Left ventricle myocardium inferior (tissue), 1 donor: ENCODE measurements around the gene PTPRG. TPM values are rescaled to one million over a fixed set of nuclear protein-coding genes. Genes with fewer than 3 reads are reported as not detected.

Experiments
- DNase-seq: peaks from one replicate; pipeline ENCODE4 v3.0.0-alpha.2; 2020
- H3K27ac ChIP-seq: fragments of 200-600 bp; replicated peaks from 2 replicates; pipeline ENCODE4 v1.8.0; 2021
- H3K27me3 ChIP-seq: fragments of 200-600 bp; 2 replicates; pipeline ENCODE4 v1.8.0; 2021; ENCODE audit warnings: low read depth
- H3K36me3 ChIP-seq: fragments of 200-600 bp; 2 replicates; pipeline ENCODE4 v1.8.0; 2021
- H3K4me1 ChIP-seq: fragments of 200-600 bp; 2 replicates; pipeline ENCODE4 v1.8.0; 2021
- H3K4me3 ChIP-seq: fragments of 200-600 bp; 2 replicates; pipeline ENCODE4 v1.8.0; 2021; ENCODE audit warnings: mild to moderate bottlenecking, moderate library complexity
- H3K9me3 ChIP-seq: fragments of 200-600 bp; replicated peaks from 2 replicates; pipeline ENCODE4 v1.8.0; 2021
- intact Hi-C: fragments of 100-400 bp; cut with micrococcal nuclease; formaldehyde crosslinking; loops from one replicate; pipeline ENCODE4 v1.11.0; 2022
- total RNA-seq: library from RNA; stranded (reverse); fragmentation: NEBNext Ultra II Directional; extraction: Animal tissue kit (Norgen Biotek cat#: 25700); gene quantifications from one replicate; pipeline ENCODE4 v1.2.1, GENCODE V29; 2021
- TF ChIP-seq, protein P1 (sequence below): fragments of 200-600 bp; IDR thresholded peaks from 2 replicates; pipeline ENCODE4 v1.8.0; 2021; ENCODE audit warnings: antibody characterized with exemption, mild to moderate bottlenecking, borderline replicate concordance
- donor health status: DM: no; HTN: yes; CAD: no; lungs with severe emphysema.

Gene PTPRG
- total RNA-seq, 1 donor from 2014 or later, result 29.6 TPM

DNA sequence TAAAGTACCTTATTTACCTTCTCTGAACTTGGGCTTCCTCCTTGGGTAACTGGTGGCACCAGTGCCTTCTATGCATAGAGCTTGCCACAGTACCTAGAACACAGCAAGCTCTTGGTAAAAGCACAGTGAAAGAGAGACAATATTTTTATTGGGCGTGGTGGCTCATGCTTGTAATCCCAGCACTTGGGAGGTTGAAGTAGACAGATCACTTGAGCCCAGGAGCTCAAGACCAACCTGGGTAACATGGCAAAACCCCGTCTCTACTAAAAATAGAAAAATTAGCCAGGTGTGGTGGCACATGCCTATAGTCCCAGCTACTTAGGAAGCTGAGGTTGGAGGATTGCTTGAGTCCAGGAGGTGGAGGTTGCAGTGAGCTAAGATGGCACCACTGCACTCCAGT, 285.1 kb downstream of the PTPRG start:
- TF ChIP-seq, protein P1, sequence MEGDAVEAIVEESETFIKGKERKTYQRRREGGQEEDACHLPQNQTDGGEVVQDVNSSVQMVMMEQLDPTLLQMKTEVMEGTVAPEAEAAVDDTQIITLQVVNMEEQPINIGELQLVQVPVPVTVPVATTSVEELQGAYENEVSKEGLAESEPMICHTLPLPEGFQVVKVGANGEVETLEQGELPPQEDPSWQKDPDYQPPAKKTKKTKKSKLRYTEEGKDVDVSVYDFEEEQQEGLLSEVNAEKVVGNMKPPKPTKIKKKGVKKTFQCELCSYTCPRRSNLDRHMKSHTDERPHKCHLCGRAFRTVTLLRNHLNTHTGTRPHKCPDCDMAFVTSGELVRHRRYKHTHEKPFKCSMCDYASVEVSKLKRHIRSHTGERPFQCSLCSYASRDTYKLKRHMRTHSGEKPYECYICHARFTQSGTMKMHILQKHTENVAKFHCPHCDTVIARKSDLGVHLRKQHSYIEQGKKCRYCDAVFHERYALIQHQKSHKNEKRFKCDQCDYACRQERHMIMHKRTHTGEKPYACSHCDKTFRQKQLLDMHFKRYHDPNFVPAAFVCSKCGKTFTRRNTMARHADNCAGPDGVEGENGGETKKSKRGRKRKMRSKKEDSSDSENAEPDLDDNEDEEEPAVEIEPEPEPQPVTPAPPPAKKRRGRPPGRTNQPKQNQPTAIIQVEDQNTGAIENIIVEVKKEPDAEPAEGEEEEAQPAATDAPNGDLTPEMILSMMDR, result no peak
- DNase-seq, result no peak
- H3K36me3 ChIP-seq, result no peaks in the 10 kb centered on the region
- no peak overlapping the region for H3K4me3 ChIP-seq
- intact Hi-C loops, result no loop called here
- H3K4me1 ChIP-seq, result peaks cover 73% of the 10 kb centered on the region
- H3K9me3 ChIP-seq, result no peaks in the 10 kb centered on the region
- peak overlapping the region; percentile 92 for H3K27ac ChIP-seq
- no peaks in the 10 kb centered on the region for H3K27me3 ChIP-seq

DNA sequence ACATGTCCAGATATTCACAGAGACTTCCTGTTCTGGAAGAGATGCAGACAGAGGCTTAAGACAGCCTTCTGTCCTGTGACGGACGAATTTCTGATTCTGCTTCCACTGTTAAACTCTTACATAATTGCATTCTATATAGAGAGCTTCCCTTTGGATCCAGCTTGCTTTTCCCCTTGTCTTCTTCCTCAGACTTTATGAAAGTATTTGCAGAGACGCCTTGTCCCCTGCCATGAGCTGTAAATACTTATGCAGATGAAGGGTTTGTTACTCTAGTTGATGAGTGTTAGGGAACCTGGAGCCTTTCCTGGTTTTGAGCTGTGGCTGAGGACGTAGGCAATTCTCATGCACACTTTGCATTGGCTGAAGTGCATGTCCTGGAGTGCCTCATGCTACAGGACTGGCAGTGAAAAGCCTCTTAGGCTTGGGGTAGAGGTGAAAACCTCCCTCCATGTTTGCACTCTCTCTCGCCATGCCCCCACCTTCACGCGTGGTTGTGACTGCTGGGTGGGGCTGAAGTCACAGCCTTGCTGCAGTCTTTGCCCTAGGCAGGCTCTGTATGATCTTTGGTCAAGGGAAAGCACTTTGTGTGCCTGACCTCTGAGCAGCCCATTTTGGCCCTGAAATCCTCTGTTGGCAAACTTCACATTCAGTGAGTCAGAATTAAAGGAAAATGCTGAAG, 286.6 kb downstream of the PTPRG start:
- Histone ChIP-seq H3K27me3 (no peaks in the 10 kb centered on the region), H3K9me3 (no peaks in the 10 kb centered on the region), H3K27ac (peak overlapping the region; percentile 92), H3K4me3 (peak overlapping the region; percentile 39), H3K36me3 (no peaks in the 10 kb centered on the region), H3K4me1 (peaks cover 76% of the 10 kb centered on the region)
- intact Hi-C loops, result no loop called here
- peak; percentile 71 for DNase-seq
- TF ChIP-seq, protein P1, result no peak

DNA sequence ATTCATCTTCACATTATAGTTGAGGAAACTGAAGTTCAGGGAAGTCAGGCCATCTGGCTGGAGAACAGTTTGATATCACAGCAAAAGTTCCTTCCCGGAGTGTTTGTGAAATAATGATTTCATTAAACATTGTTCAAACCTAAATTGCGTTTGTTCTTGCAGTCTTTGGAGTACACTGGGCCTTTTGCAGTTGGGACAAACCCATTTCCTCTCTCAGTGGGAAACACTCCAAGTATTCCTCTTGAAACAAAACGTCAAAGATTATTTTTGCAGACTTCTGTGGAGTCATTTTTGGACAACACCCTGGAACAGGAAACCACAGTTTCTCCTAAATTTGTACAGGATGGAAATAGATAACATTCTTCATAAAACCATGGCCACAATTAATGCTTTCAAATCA, 287.5 kb downstream of the PTPRG start:
- Histone ChIP-seq H3K9me3 (no peaks in the 10 kb centered on the region), H3K27ac (peak overlapping the region; percentile 92), H3K36me3 (no peaks in the 10 kb centered on the region), H3K27me3 (no peaks in the 10 kb centered on the region), H3K4me1 (peaks cover 85% of the 10 kb centered on the region), H3K4me3 (no peak overlapping the region)
- intact Hi-C loops, result no loop called here
- no peak for DNase-seq
- TF ChIP-seq, protein P1, result no peak

DNA sequence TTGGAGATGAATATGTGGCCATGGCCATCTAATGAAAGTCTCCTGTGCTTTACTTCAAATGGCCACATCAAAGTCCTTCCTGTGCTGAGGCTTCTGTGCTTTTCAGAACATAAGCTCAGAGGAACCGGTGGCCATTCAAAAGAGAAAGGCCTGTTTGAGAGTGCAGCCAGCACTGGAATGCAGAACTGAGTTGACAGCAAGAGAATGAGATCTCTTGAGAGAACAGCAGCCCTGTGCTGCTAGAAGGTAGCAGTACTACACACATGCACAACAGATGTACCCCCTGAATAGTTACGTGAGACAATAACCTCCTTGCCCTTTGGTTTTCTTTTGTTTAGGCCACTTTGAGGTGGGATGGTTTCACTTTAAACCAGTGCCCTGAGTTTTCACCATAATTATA, 292.5 kb downstream of the PTPRG start:
- peaks cover 88% of the 10 kb centered on the region for H3K4me1 ChIP-seq

DNA sequence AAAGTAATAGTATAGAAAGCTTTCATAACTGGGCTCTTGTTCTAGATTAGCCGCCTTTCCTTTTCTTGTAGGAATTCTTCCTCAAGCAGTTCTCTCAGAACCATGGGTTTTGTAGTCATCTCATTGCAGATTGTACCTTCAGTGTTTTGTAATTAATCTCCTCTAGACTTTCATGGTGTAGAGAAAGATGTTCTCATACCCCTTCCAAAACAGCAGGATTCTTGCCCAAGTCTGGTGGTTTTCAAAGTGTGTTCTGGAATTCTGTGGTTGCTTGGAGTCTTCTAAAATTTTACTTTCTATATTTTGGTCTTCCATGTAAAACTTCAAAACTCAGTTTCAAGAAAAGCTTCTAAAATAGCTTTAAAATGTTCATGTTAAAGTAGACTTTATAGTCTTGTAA, 293.8 kb downstream of the PTPRG start:
- peak overlapping the region; percentile 7 for H3K27ac ChIP-seq
- TF ChIP-seq, protein P1, result no peak

More for the DNA sequence above, 292.5 kb downstream of the PTPRG start:
- DNase-seq, result no peak
- Histone ChIP-seq H3K27me3 (no peaks in the 10 kb centered on the region), H3K27ac (peak overlapping the region; percentile 44), H3K9me3 (no peaks in the 10 kb centered on the region), H3K36me3 (no peaks in the 10 kb centered on the region), H3K4me3 (no peak overlapping the region)
- TF ChIP-seq, protein P1, result no peak
- intact Hi-C loops, result loop anchor here (10.0 kb wide), 1 partner anchor 289 kb away; the partner anchor contains the start of gene PTPRG

More for the DNA sequence above, 293.8 kb downstream of the PTPRG start:
- peaks cover 79% of the 10 kb centered on the region for H3K4me1 ChIP-seq
- H3K9me3 ChIP-seq, result peaks cover 5% of the 10 kb centered on the region
- no peaks in the 10 kb centered on the region for H3K36me3 ChIP-seq
- intact Hi-C loops, result loop anchor here (5.0 to 10.0 kb wide), 2 partner anchors 290 to 332 kb away; partner anchors contain the start of gene PTPRG
- H3K27me3 ChIP-seq, result no peaks in the 10 kb centered on the region
- no peak overlapping the region for H3K4me3 ChIP-seq
- DNase-seq, result no peak
